Body of pancreas (tissue), 4 donors: ENCODE results near the gene SFTPA2. TPM values are rescaled to one million over a fixed set of nuclear protein-coding genes. Genes with fewer than 3 reads are reported as not detected.
"Not testable (repeated sequence)": the region's sequence is repeated elsewhere in the genome, so short reads cannot be mapped to it uniquely, and the experiment has no call there.

Experiments
- ATAC-seq: fragments of 150-250 bp; one replicate; pipeline ENCODE4 v1.9.1; 2016
- DNase-seq, 4 donors: peaks; one replicate each; pipeline ENCODE4 v3.0.0-alpha.2; 2019
- H3K27ac ChIP-seq, 4 donors: fragments of 200-600 bp; sonication (generic); 1 replicate in 3 of 4; 2 replicates in 1 of 4; pipeline versions ENCODE4 v1.5.1 to v1.6.1; 2016 to 2019; ENCODE audit warnings: mild to moderate bottlenecking in 1 of 4, mixed read lengths in 1 of 4, moderate library complexity in 1 of 4
- H3K27me3 ChIP-seq, 2 donors: fragments of 200-600 bp; sonication (generic); one replicate each; pipeline ENCODE4 v1.6.0; 2016; ENCODE audit warnings: mild to moderate bottlenecking in 1 of 2
- H3K36me3 ChIP-seq, 2 donors: fragments of 200-600 bp; sonication (generic); replicated peaks in 1 of 2; 2 replicates each; pipeline ENCODE4 v1.5.1; 2016; ENCODE audit warnings: low read depth in 2 of 2; ENCODE audit not compliant: insufficient read depth in 1 of 2
- H3K4me1 ChIP-seq: fragments of 200-600 bp; sonication (generic); one replicate; pipeline ENCODE4 v1.6.0; 2016
- H3K4me3 ChIP-seq, 2 donors: fragments of 200-600 bp; sonication (generic); 1 replicate in 1 of 2; 2 replicates in 1 of 2; pipeline ENCODE4 v1.5.1; 2016 to 2019
- H3K9me3 ChIP-seq, 3 donors: fragments of 200-600 bp; sonication (generic); 1 replicate in 2 of 3; 2 replicates in 1 of 3; pipeline ENCODE4 v1.5.1; 2016
- CTCF ChIP-seq, 7 experiments: fragments of 450-650 bp in 4 of 7; fragments of 200-600 bp in 3 of 7; sonication (generic) in 3 of 7; IDR thresholded peaks; one replicate each; pipeline ENCODE4 v1.5.1; 2016 to 2019; ENCODE audit warnings: antibody characterized with exemption in 7 of 7
- POLR2A ChIP-seq, 3 donors: fragments of 450-650 bp; IDR thresholded peaks; one replicate each; pipeline ENCODE4 v1.6.1; 2016; ENCODE audit warnings: antibody characterized with exemption in 3 of 3, mild to moderate bottlenecking in 2 of 3
- WGBS, 2 donors: methylation state at CpG; one replicate each; pipeline ENCODE4 v1.1.5; 2017; 5-methylcytosine and 5-hydroxymethylcytosine counted together
- intact Hi-C: fragments of 100-400 bp; cut with DNase I; formaldehyde crosslinking; loops from one replicate; pipeline ENCODE4 v1.15.1; 2023
- total RNA-seq, 2 donors: library from RNA; depleted of rRNA; stranded (reverse); fragments of >200 nt; gene quantifications; one replicate each; pipeline ENCODE4 v1.1.0, GENCODE V29; 2016

The SFTPA2 gene
- total RNA-seq, 2 donors from 2014 or later, result 1.6 TPM; not detected in 1

GRCh38 chr10:79582096-79582495, 21.9 kb upstream of the SFTPA2 start:
- no peak for TF ChIP-seq CTCF (IDR thresholded peaks at IDR 0.05)
- no peak for TF ChIP-seq POLR2A (IDR thresholded peaks at IDR 0.05)
- intact Hi-C loops, result no loop called here
- Histone ChIP-seq H3K9me3 (no peaks in the 10 kb centered on the region), H3K4me1 (no peaks in the 10 kb centered on the region), H3K36me3 (no peaks in the 10 kb centered on the region), H3K27me3 (no peaks in the 10 kb centered on the region), H3K4me3 (no peak overlapping the region), H3K27ac (no peak overlapping the region)
- ATAC-seq (no peak), DNase-seq (no peak)
- 81 to 86% methylated on average over 4 to 6 of the region's 6 CpGs for WGBS, 2 donors

DNA sequence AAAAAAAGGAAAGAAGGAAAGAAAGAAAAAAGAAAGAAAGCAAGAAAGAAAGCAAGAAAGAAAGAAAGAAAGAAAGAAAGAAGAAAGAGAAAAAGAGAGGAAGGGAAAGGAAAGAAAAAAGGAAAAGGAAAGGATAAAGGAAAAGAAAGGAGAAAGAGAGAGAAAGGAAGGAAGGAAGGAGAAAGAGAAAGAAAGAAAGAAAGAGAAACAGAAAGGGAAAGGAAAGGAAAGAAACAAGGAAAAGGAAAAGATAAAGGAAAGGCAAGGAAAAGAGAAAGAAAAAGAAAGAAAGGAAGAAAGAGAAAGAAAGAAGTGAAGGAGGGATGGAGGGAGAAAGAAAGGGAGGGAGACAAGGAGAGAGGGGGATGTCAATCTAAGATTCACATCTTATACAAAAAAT, 20.8 kb upstream of the SFTPA2 start:
- no peak overlapping the region for H3K4me3 ChIP-seq
- no peaks in the 10 kb centered on the region for H3K27me3 ChIP-seq
- H3K9me3 ChIP-seq, result no peaks in the 10 kb centered on the region
- no peaks in the 10 kb centered on the region for H3K4me1 ChIP-seq
- intact Hi-C loops, result no loop called here
- no peaks in the 10 kb centered on the region for H3K36me3 ChIP-seq
- TF ChIP-seq CTCF (IDR thresholded peaks at IDR 0.05) (no peak), POLR2A (IDR thresholded peaks at IDR 0.05) (no peak)
- no peak overlapping the region for H3K27ac ChIP-seq
- DNase-seq, result no peak
- no peak for ATAC-seq

DNA sequence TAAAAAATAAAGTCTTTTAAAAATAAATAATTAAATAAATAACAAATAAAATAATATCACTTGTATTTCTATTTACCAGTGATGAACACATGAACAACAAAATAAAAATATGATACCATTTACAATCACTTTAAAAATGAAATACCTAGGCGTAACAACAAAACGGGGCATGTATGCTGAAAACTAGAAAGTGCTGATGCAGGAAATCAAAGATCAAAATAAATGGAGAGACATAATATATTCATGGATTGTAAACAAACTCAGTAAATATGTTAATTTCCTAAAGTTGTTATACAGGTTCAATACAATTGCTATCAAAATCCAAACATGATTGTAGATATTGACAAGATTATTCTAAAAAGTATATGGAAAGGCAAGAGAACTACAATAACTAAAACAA, 19.2 kb upstream of the SFTPA2 start:
- WGBS, 2 donors, result 89 to 95% methylated on average over 2 of the region's 2 CpGs
- Histone ChIP-seq H3K27ac (no peak overlapping the region), H3K4me3 (no peak overlapping the region), H3K9me3 (no peaks in the 10 kb centered on the region), H3K36me3 (no peaks in the 10 kb centered on the region), H3K4me1 (no peaks in the 10 kb centered on the region), H3K27me3 (no peaks in the 10 kb centered on the region)
- intact Hi-C loops, result no loop called here
- DNase-seq (no peak), ATAC-seq (no peak)
- TF ChIP-seq CTCF (IDR thresholded peaks at IDR 0.05), result no peak
- no peak for TF ChIP-seq POLR2A (IDR thresholded peaks at IDR 0.05)

- ATAC-seq, H3K9me3 ChIP-seq, intact Hi-C loops, H3K27ac ChIP-seq, H3K4me1 ChIP-seq, H3K36me3 ChIP-seq, H3K27me3 ChIP-seq, H3K4me3 ChIP-seq, DNase-seq: not testable (repeated sequence)
- WGBS, 2 donors, result 59 to 77% methylated on average over 4 to 6 of the region's 6 CpGs
Observed at GRCh38 chr10:79570624-79571023, 10.4 kb upstream of the SFTPA2 start.

GRCh38 chr10:79563426-79563825, 3.2 kb upstream of the SFTPA2 start:
- H3K4me3 ChIP-seq, result no peak overlapping the region
- no peaks in the 10 kb centered on the region for H3K9me3 ChIP-seq
- 56 to 79% methylated on average over 4 of the region's 4 CpGs for WGBS, 2 donors
- DNase-seq (no peak), ATAC-seq (no peak)
- peaks cover 27% of the 10 kb centered on the region for H3K4me1 ChIP-seq
- intact Hi-C loops, result no loop called here
- H3K27ac ChIP-seq, result no peak overlapping the region
- no peaks in the 10 kb centered on the region for H3K27me3 ChIP-seq
- TF ChIP-seq POLR2A (IDR thresholded peaks at IDR 0.05) (no peak), CTCF (IDR thresholded peaks at IDR 0.05) (no peak)
- no peaks in the 10 kb centered on the region for H3K36me3 ChIP-seq
